GM19463 (cell line): ENCODE measurements around the gene EPS8L1.
"Not testable (repeated sequence)": the region's sequence is repeated elsewhere in the genome, so short reads cannot be mapped to it uniquely, and the experiment has no call there.

Source experiments
- ATAC-seq: cut with Tn5 transposase; IDR thresholded peaks from one replicate; pipeline ENCODE4 v1.9.1; 2021; ENCODE audit warnings: mild to moderate bottlenecking, moderate library complexity; ENCODE audit not compliant: unreplicated experiment

Gene EPS8L1

GRCh38 chr19:55094456-55095259 lies 19.0 kb downstream of the EPS8L1 start:
- ATAC-seq: no peak

DNA sequence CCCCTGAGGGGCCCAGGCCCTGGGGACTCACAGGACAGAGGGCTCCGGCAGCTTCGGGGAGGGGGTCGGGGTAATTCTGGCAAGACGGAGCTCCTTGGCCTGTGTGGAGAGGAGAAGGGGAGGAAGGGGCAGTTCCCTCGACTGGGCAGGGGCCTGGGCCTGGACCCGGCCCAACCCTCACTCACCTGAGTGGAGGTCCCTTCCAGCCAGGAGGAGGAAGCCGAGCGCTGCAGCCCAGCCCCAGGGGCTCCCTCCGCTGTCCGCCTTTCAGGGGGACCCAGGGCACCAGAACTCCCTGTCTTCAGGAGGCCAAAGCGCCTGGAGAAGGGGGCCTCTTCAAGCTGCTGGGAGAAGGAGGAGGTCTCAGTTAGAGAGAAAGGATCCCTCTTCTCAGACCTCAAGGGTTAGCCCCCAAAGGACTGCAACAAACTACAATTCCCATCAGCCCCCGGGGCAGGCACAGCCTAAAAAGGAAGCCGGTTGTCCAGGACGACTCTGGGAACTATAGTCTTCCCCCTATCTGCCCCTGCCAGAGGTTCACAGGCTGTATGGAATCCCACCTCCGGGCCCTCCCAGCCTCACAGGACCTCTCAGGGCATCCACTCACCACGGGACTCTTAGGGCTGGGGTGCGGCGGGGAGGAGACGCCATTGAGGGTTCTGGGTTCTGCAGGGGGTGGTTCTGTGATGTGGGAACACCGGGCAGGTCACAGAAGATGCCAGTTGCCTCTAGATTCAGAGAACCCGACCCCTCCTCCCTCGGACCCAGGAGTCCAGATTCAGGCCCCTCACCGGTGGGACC lies 19.8 kb downstream of the EPS8L1 start:
- ATAC-seq: no peak

DNA sequence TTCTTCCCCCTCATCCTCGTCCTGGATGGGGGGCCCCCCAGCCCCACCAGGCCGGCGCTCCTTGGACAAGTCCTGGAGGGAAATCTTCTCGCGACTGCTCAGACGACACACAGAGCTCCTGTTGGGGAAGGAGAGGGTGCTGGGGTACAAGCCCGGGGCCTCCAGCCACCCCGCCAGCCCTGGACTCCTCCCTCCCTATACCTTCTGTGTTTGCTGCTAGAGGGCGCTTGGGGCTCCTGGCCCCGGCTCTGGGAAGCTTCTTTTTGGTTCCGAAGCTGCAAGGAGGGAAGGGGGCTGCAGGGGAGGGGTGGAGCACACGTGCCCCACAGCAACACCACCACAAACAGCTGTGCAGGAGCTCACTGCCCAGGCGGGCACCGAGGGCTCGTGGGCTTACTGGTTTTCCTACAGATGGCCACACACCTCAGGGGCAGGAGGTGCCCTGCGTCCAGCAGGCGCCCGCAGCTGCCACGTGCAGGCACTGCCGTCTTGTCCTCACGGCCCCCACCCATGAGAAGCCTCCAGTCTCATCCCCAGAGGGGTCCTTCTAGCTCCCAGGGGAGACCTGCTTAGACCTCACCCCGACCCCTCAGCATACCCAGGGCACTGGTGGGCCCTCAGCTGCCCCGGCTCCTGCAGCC lies 20.5 kb downstream of the EPS8L1 start:
- ATAC-seq: no peak

DNA sequence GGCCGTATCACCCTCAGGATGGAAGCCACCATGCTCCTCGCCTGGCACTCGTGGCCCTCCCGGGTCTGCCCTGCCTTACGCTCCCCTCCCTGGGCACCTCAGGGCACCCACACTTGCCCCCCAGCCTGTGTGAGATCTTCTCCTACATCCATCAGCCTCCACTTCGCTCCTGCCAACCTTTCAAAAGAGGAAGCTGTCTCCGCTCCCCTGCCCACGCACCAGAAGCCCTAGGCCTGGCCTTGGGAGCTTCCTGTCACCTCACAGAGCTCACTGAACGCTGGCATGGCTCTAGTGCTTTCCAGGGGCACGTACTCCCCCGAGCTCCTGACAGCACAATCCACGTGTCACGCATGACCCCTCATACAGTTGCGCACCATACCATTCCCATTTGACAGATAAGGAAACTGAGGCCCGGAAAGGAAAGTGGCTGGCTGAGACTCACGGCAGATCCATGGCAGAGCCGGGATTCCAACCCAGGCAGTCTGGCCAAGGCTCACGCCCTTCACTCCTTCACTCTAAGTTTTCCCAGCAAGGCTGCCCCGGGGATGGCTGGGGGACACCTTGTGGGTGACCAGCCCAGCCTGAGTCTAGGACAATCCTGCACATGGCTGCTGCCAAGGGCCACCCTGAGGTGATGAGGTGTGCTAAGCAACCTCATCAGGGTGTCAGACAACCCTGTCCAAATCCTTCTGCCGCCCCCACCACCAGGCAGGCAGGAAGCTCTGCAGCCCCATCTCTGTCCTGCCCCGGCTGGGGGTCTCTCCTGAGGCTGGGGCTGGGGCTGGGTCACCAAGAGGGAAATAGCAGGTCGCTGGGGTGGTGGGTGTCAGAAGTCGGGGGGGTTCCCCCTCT lies 22.4 kb downstream of the EPS8L1 start:
- no peak for ATAC-seq

DNA sequence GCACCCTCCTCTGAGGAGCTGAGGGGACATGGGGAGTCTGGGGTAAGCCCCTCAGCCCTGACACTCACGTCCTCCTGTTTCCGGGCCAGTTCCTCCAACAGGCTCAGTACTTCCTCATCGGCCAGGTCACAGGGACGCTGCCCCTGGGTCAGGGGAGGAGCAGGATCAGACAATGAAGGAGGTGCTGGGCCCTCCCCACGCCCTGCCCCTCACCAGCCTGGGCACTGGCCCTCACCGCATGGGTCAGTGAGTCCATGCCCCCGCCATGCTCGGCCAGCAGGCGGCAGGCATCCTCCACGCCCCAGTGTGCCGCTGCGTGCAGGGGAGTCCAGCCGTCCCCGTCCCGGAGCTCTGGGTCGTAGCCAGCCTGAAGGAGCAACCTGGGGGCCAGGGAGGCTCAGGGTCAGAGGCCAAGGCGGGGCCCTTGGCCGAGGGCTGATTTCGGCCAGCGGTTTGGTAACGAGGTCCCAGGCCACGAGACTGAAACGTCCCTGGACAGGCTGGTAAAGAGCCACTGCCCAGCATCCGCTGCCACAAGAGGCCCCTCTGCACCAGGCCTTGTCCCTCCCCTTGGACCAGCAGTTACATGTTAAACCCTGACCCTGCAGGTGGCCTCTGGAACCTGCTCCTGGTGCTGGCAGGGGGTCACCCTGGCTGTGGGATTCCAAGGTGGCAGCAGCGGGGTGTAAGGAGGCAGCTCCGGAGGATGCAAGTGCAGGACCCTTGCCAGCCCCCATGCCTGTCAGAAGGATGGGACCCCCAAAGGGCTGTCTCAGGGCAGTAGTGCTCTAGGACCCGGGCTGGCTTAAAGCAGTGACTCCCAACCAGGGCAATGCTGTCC lies 23.3 kb downstream of the EPS8L1 start:
- ATAC-seq: no peak

DNA sequence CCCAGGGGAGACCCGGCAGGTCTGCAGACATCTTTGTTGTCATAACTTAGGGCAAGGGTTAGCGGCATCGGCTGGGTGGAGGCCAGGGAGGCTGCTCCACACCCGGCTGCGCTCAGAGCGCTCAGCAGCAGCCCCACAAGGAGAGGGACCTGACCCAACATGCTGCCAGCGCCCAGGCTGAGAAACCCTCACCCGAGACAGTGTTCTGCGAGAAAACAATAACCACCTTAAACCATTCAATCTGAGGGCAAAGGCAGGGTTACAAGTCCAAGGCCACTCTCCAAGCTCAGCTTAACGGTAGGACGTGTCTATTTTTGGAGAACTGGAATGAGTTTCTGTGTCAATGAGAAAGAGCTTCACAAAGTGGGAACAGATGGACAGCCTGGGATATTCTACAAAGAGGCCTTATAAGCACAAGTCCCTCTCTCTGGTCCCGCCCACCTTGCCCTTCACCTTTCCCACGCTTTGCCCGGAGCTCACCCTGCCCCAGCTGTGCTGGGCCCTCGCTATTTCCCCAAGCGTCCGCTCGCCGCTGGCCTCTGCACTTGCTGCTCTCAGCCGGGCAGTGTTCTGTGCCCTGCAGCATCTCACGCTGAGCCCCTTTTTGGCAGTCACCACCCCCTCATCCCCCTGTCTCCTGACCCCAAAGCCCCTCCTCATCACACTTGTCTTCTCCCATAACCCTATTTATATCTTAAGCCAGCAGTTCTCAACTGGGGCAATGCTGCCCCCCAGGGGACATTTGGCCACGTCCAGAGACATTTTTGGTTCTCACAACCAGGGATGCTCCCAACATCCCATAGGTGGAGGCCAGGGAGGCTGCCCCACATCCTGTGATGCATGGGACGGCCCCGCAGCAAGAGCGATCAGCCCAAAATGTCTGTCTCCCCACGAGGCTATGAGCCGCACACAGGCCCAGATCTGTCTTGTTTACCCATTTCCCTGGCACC lies 24.2 kb downstream of the EPS8L1 start:
- no peak for ATAC-seq

- no peak for ATAC-seq
These were observed 25.6 kb downstream of the EPS8L1 start for GRCh38 chr19:55101261-55101660.

DNA sequence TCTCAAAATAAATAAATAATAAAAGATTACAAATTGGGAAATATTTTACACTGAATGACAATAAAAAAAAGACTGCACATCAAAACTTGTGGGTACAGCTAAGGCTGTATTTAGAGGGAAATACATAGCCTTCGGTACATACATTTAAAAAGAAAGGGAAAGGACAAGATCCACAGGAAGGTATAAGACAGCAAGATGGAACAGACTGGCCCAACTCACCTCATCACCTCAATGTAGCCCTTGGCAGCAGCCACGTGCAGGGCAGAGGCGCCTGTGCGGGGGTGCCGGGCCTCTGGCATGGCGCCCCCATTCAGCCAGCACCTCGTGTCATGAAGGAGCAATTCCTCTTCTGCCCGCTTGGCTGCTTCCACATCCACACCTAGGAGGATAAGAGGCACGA lies 27.5 kb downstream of the EPS8L1 start:
- ATAC-seq: no peak

DNA sequence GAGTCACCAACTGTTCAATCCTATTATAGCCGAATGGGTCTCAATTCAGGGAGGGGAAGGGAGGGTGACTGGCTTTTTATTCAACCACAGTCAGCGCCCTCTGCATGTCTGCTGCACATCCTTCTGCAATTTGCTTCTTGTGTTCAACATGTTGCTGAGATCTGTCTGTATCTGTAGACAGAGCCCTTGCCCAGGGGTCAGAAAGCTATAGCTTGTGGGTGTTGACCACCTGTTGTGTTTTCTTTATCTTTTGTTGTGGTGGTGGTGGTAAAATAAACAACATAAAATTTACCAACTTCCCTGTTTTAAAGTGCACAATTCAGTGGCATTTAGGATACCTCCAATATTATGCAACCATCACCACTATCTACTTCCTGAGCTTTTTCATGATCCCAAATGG lies 29.6 kb downstream of the EPS8L1 start:
- no peak for ATAC-seq

DNA sequence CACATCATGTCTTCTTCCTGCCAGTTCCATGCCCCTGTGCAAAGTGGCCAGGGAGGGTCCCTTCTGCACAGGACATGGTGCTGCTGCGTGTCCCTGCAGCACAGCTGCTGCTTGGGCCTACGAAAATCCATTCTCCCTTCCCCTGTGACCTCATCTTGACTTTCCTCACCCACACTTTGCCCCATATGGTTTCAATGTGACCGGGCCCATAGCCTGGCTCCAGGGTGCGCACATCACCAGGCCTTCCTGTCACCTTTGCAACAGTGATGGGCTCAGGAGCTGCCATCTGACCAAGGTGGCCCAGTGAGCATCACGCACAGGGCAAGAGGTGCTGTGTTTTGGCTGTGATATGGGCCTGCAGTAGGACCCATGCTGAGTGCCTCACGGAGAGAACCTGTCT lies 30.9 kb downstream of the EPS8L1 start:
- ATAC-seq: no peak

- ATAC-seq: not testable (repeated sequence)
These were observed 31.6 kb downstream of the EPS8L1 start for GRCh38 chr19:55107252-55107651.

DNA sequence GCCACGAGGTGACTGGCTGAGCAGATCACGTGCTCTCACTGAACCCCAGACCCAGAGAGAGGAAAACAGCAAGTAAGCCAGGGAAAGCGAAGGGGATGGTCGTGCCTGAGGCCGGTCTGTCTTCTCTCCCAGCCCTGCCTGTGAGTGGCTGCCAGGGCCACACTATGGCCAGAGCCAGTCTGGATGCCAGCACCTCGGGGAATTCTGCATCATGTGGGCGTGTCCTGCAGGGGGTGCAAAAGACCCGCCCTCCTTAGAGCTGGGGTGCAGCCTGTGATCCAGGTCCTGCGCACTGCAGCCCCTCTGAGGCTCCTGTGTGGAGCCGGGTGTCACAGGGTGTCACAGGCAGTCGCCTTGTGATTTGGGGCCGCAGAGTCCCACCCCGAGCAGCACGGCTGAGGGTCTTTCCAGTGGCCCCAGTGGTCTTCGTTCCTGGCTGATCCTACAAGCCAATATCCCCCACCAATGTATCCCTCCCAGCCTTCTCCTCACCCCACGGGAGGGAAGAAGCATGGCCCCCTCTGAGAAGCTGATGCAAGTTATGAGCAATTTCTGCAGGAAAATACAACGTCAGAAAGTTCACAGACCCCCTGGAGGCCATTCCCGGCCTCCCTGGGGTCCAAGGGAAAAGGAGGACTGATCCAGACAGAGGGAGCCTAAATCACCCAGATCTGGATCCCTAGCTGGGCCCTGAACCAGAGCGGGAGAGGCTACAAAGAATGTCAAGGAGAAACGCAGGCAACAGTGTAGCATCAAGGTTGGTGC lies 34.0 kb downstream of the EPS8L1 start:
- no peak for ATAC-seq

GRCh38 chr19:55111238-55111831 lies 35.7 kb downstream of the EPS8L1 start:
- no peak for ATAC-seq

DNA sequence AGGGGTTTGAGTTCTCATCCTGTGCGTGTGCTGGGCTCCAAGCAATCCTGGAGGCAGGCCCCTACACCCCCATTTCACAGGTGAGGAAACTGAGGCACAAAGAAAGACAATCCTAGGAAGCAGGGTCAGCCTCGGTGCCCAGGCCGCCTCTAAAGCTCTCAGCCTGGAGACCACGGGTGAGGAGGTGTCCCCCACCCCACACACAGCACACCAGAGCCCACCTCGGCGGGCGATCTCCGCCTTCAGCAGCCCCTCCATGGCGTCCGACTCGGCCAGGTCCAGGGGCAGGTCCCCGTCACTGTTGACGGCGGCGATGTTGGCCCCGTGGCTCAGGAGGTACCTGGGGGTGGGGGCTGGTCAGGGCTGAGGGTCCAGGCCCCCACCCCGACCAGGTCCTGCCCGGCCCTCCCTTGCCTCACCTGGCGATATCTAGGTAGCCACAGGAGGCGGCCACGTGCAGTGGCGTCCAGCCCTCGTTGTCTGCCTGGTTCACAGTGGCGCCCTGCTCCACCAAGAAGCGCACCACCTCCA lies 36.6 kb downstream of the EPS8L1 start:
- ATAC-seq: no peak

- ATAC-seq: no peak
These were observed 37.3 kb downstream of the EPS8L1 start for GRCh38 chr19:55112777-55113569.

- no peak for ATAC-seq
These were observed 37.9 kb downstream of the EPS8L1 start for GRCh38 chr19:55113570-55114039.
